GM19397 (cell line): ENCODE measurements around the gene MPP3.

Experiments used
- ATAC-seq: cut with Tn5 transposase; IDR thresholded peaks from one replicate; pipeline ENCODE4 v1.9.1; 2021; ENCODE audit warnings: mild to moderate bottlenecking, moderate library complexity; ENCODE audit not compliant: unreplicated experiment

The MPP3 gene

GRCh38 chr17:43753493-43754129 is 79.3 kb downstream of the MPP3 start:
- no peak for ATAC-seq
